Measurements from ENCODE around the gene MGMT. TPM values are rescaled to one million over a fixed set of nuclear protein-coding genes. Genes with fewer than 3 reads are reported as not detected.

Gene MGMT
- total RNA-seq, 2 donors from 2014 or later: 14.6 to 17.2 TPM

- ATAC-seq (no peak), DNase-seq (no peak)
- Mint-ChIP-seq H3K4me1 (no peaks in the 10 kb centered on the region), H3K36me3 (ENCODE audit: low read depth) (peaks cover 4% of the 10 kb centered on the region), H3K4me3 (no peak overlapping the region), H3K27me3 (no peaks in the 10 kb centered on the region), H3K27ac (no peak overlapping the region)
- H3K9me3 ChIP-seq (ENCODE audit: control insufficient read depth, low read length, poor library complexity, severe bottlenecking): no peaks in the 10 kb centered on the region
Observed at GRCh38 chr10:129764011-129764900, 297.2 kb downstream of the MGMT start.

GRCh38 chr10:129764901-129765663 lies 298.0 kb downstream of the MGMT start:
- peaks cover 4% of the 10 kb centered on the region for H3K36me3 Mint-ChIP-seq (ENCODE audit: low read depth)
- no peaks in the 10 kb centered on the region for H3K27me3 Mint-ChIP-seq
- no peak overlapping the region for H3K4me3 Mint-ChIP-seq
- no peak for DNase-seq
- no peak overlapping the region for H3K27ac Mint-ChIP-seq
- ATAC-seq: no peak
- no peaks in the 10 kb centered on the region for H3K9me3 ChIP-seq (ENCODE audit: control insufficient read depth, low read length, poor library complexity, severe bottlenecking)
- H3K4me1 Mint-ChIP-seq: no peaks in the 10 kb centered on the region

GRCh38 chr10:129765664-129766550 lies 298.9 kb downstream of the MGMT start:
- no peaks in the 10 kb centered on the region for H3K4me1 Mint-ChIP-seq
- no peaks in the 10 kb centered on the region for H3K27me3 Mint-ChIP-seq
- H3K9me3 ChIP-seq (ENCODE audit: control insufficient read depth, low read length, poor library complexity, severe bottlenecking): no peaks in the 10 kb centered on the region
- H3K27ac Mint-ChIP-seq: no peak overlapping the region
- ATAC-seq (no peak), DNase-seq (no peak)
- peaks cover 2% of the 10 kb centered on the region for H3K36me3 Mint-ChIP-seq (ENCODE audit: low read depth)
- no peak overlapping the region for H3K4me3 Mint-ChIP-seq

- ATAC-seq: no peak
- no peaks in the 10 kb centered on the region for H3K9me3 ChIP-seq (ENCODE audit: control insufficient read depth, low read length, poor library complexity, severe bottlenecking)
- H3K4me1 Mint-ChIP-seq: no peaks in the 10 kb centered on the region
- H3K27me3 Mint-ChIP-seq: no peaks in the 10 kb centered on the region
- no peak overlapping the region for H3K27ac Mint-ChIP-seq
- DNase-seq: no peak
- H3K4me3 Mint-ChIP-seq: no peak overlapping the region
- H3K36me3 Mint-ChIP-seq (ENCODE audit: low read depth): peaks cover 2% of the 10 kb centered on the region
Observed at GRCh38 chr10:129766611-129767550, 299.8 kb downstream of the MGMT start.

GRCh38 chr10:129767751-129768150 lies 300.7 kb downstream of the MGMT start:
- Mint-ChIP-seq H3K4me1 (no peaks in the 10 kb centered on the region), H3K27ac (no peak overlapping the region), H3K36me3 (ENCODE audit: low read depth) (peaks cover 2% of the 10 kb centered on the region), H3K4me3 (no peak overlapping the region), H3K27me3 (no peaks in the 10 kb centered on the region)
- ATAC-seq (no peak), DNase-seq (no peak)
- no peaks in the 10 kb centered on the region for H3K9me3 ChIP-seq (ENCODE audit: control insufficient read depth, low read length, poor library complexity, severe bottlenecking)

- H3K4me3 Mint-ChIP-seq: no peak overlapping the region
- no peak for ATAC-seq
- peaks cover 2% of the 10 kb centered on the region for H3K36me3 Mint-ChIP-seq (ENCODE audit: low read depth)
- no peaks in the 10 kb centered on the region for H3K27me3 Mint-ChIP-seq
- H3K27ac Mint-ChIP-seq: no peak overlapping the region
- no peak for DNase-seq
- H3K4me1 Mint-ChIP-seq: no peaks in the 10 kb centered on the region
- H3K9me3 ChIP-seq (ENCODE audit: control insufficient read depth, low read length, poor library complexity, severe bottlenecking): no peaks in the 10 kb centered on the region
Observed at GRCh38 chr10:129768437-129769355, 301.7 kb downstream of the MGMT start.

GRCh38 chr10:129769381-129770116 lies 302.5 kb downstream of the MGMT start:
- no peak for DNase-seq
- H3K36me3 Mint-ChIP-seq (ENCODE audit: low read depth): peaks cover 2% of the 10 kb centered on the region
- H3K27ac Mint-ChIP-seq: no peak overlapping the region
- no peaks in the 10 kb centered on the region for H3K27me3 Mint-ChIP-seq
- H3K4me3 Mint-ChIP-seq: no peak overlapping the region
- no peaks in the 10 kb centered on the region for H3K9me3 ChIP-seq (ENCODE audit: control insufficient read depth, low read length, poor library complexity, severe bottlenecking)
- H3K4me1 Mint-ChIP-seq: no peaks in the 10 kb centered on the region
- no peak for ATAC-seq

GRCh38 chr10:129770286-129770685 lies 303.2 kb downstream of the MGMT start:
- no peak overlapping the region for H3K4me3 Mint-ChIP-seq
- no peak overlapping the region for H3K27ac Mint-ChIP-seq
- ATAC-seq (no peak), DNase-seq (no peak)
- no peaks in the 10 kb centered on the region for H3K9me3 ChIP-seq (ENCODE audit: control insufficient read depth, low read length, poor library complexity, severe bottlenecking)
- H3K36me3 Mint-ChIP-seq (ENCODE audit: low read depth): peaks cover 2% of the 10 kb centered on the region
- no peaks in the 10 kb centered on the region for H3K4me1 Mint-ChIP-seq
- no peaks in the 10 kb centered on the region for H3K27me3 Mint-ChIP-seq

GRCh38 chr10:129771024-129771423 lies 304.0 kb downstream of the MGMT start:
- Mint-ChIP-seq H3K4me1 (no peaks in the 10 kb centered on the region), H3K36me3 (ENCODE audit: low read depth) (peaks cover 2% of the 10 kb centered on the region), H3K27me3 (no peaks in the 10 kb centered on the region), H3K27ac (no peak overlapping the region), H3K4me3 (no peak overlapping the region)
- ATAC-seq (no peak), DNase-seq (no peak)
- H3K9me3 ChIP-seq (ENCODE audit: control insufficient read depth, low read length, poor library complexity, severe bottlenecking): no peaks in the 10 kb centered on the region

GRCh38 chr10:129771576-129771975 lies 304.5 kb downstream of the MGMT start:
- H3K9me3 ChIP-seq (ENCODE audit: control insufficient read depth, low read length, poor library complexity, severe bottlenecking): no peaks in the 10 kb centered on the region
- no peaks in the 10 kb centered on the region for H3K27me3 Mint-ChIP-seq
- no peaks in the 10 kb centered on the region for H3K4me1 Mint-ChIP-seq
- H3K4me3 Mint-ChIP-seq: no peak overlapping the region
- DNase-seq: no peak
- H3K27ac Mint-ChIP-seq: no peak overlapping the region
- no peak for ATAC-seq
- H3K36me3 Mint-ChIP-seq (ENCODE audit: low read depth): no peaks in the 10 kb centered on the region

GRCh38 chr10:129771991-129772431 lies 305.0 kb downstream of the MGMT start:
- Mint-ChIP-seq H3K36me3 (ENCODE audit: low read depth) (peaks cover 3% of the 10 kb centered on the region), H3K27me3 (no peaks in the 10 kb centered on the region), H3K4me3 (no peak overlapping the region), H3K4me1 (no peaks in the 10 kb centered on the region), H3K27ac (no peak overlapping the region)
- no peaks in the 10 kb centered on the region for H3K9me3 ChIP-seq (ENCODE audit: control insufficient read depth, low read length, poor library complexity, severe bottlenecking)
- DNase-seq (no peak), ATAC-seq (no peak)
